PC-3 (cell line): Measurements from ENCODE around the gene GIT2. TPM values are rescaled to one million over a fixed set of nuclear protein-coding genes. Genes with fewer than 3 reads are reported as not detected.
A peak's percentile ranks its signal among the peaks of the same experiment; 100 is the strongest.

Experiments used
- ATAC-seq: fragments of 200-7000 bp; cut with Tn5 transposase; 2 replicates; pipeline ENCODE4 v1.9.1; 2020; ENCODE audit warnings: mild to moderate bottlenecking, moderate library complexity
- BruUV-seq: library from RNA; stranded (reverse); fragments of 400-500 nt; replicated peaks from 2 replicates; lab custom pipeline; 2021; lab: Mats Ljungman, UMichigan
- CTCF ChIA-PET: fragments of 300-600 bp; sonication (Branson Sonifier 250); formaldehyde crosslinking; loops from one replicate; lab custom pipeline; 2022; ENCODE audit warnings: antibody characterized with exemption; lab: Charles Lee
- POLR2A ChIA-PET: fragments of 300-600 bp; sonication (Branson Sonifier 250); formaldehyde crosslinking; loops from one replicate; lab custom pipeline; 2022; ENCODE audit warnings: antibody characterized with exemption; ENCODE audit not compliant: unreplicated experiment; lab: Charles Lee
- DNase-seq: peaks from one replicate; pipeline ENCODE4 v3.0.0-alpha.2; 2015
- H2AFZ ChIP-seq: fragments of 300-600 bp; sonication (generic); 2 replicates; pipeline ENCODE4 v1.6.0; 2016; ENCODE audit warnings: antibody characterized with exemption, low read length
- H3F3A ChIP-seq: fragments of 300-600 bp; sonication (generic); one replicate; pipeline ENCODE4 v1.6.0; 2017; ENCODE audit warnings: antibody characterized with exemption, low read length, control low read depth, mild to moderate bottlenecking; ENCODE audit not compliant: unreplicated experiment
- H3K27ac ChIP-seq: fragments of 300-600 bp; sonication (generic); 2 replicates; pipeline ENCODE4 v1.5.1; 2016; ENCODE audit warnings: mild to moderate bottlenecking, low read length
- H3K27me3 ChIP-seq: fragments of 300-600 bp; sonication (generic); 2 replicates; pipeline ENCODE4 v1.6.1; 2016; ENCODE audit warnings: low read length, mixed read lengths
- H3K36me3 ChIP-seq: fragments of 300-600 bp; sonication (generic); 2 replicates; pipeline ENCODE4 v1.6.1; 2016; ENCODE audit warnings: low read depth, mixed run types, low read length, mixed read lengths
- H3K4me1 ChIP-seq: fragments of 300-600 bp; sonication (generic); 2 replicates; pipeline ENCODE4 v1.5.1; 2016; ENCODE audit warnings: low read length; ENCODE audit not compliant: insufficient read depth
- H3K4me2 ChIP-seq: fragments of 300-600 bp; sonication (generic); 2 replicates; pipeline ENCODE4 v1.6.0; 2016; ENCODE audit warnings: low read length
- H3K4me3 ChIP-seq: fragments of 300-600 bp; sonication (generic); 2 replicates; pipeline ENCODE4 v1.5.1; 2016; ENCODE audit warnings: mild to moderate bottlenecking, low read length, mixed read lengths
- H3K79me2 ChIP-seq: fragments of 300-600 bp; sonication (generic); 2 replicates; pipeline ENCODE4 v1.6.1; 2017; ENCODE audit warnings: low read length, mixed read lengths
- H3K9ac ChIP-seq: fragments of 300-600 bp; sonication (generic); 2 replicates; pipeline ENCODE4 v1.6.0; 2016; ENCODE audit warnings: mild to moderate bottlenecking, low read length
- H3K9me2 ChIP-seq: fragments of 300-600 bp; sonication (generic); replicated peaks from 2 replicates; pipeline ENCODE4 v1.6.1; 2016; ENCODE audit warnings: mixed run types, low read length, mixed read lengths
- H3K9me3 ChIP-seq: fragments of 300-600 bp; sonication (generic); 2 replicates; pipeline ENCODE4 v1.6.1; 2016; ENCODE audit warnings: low read length, mixed read lengths
- H4K20me1 ChIP-seq: fragments of 300-600 bp; sonication (generic); 2 replicates; pipeline ENCODE4 v1.6.1; 2016; ENCODE audit warnings: low read length, mixed read lengths
- EZH2 ChIP-seq: fragments of 300-600 bp; sonication (generic); IDR thresholded peaks from one replicate; pipeline ENCODE4 v1.6.1; 2017; ENCODE audit warnings: antibody characterized with exemption, mild to moderate bottlenecking, low read length; ENCODE audit not compliant: unreplicated experiment
- EZH2phosphoT487 ChIP-seq: fragments of 300-600 bp; sonication (generic); IDR thresholded peaks from 2 replicates; pipeline ENCODE4 v1.6.1; 2018; ENCODE audit warnings: mild to moderate bottlenecking, antibody characterized with exemption, low read length, borderline replicate concordance
- intact Hi-C: fragments of 100-400 bp; cut with micrococcal nuclease; formaldehyde crosslinking; loops from 2 replicates; pipeline ENCODE4 v1.9.0; 2023
- total RNA-seq: library from RNA; depleted of rRNA; stranded (reverse); fragments of >200 nt; gene quantifications from 2 replicates; pipeline ENCODE4 v1.2.3, GENCODE V29; 2014
- TF ChIP-seq, protein P1 (sequence below): fragments of 300-600 bp; sonication (generic); conservative IDR thresholded peaks from 2 replicates; pipeline ENCODE4 v1.5.1; 2017; ENCODE audit warnings: antibody characterized with exemption, low read depth, mild to moderate bottlenecking, low read length

The GIT2 gene
- total RNA-seq, 1 experiment from 2014 or later = 26.8 TPM

DNA sequence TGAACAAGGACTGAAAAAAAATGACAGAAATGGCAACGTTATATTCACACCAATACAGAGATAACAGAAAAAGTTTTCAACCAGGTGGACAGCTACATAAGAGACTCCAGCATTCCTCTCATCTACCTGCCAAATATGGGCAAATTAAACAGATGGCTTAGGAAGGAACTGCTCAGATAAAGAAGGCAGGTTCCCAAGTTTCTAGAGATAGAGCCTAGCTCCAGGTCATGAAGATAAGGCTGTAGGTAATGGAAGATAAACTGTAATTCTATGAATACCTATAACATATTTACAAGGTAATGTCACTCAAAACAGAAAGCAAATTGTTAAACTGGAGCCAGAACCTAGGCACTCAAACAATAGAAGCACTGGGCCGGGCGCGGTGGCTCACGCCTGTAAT lies 42.5 kb downstream of the GIT2 start:
- peaks cover 24% of the 10 kb centered on the region for H3K4me1 ChIP-seq
- H3K9ac ChIP-seq = no peak overlapping the region
- BruUV-seq = no TSS peak
- H2AFZ ChIP-seq = no peak overlapping the region
- CTCF ChIA-PET = no interaction called here
- H3K27ac ChIP-seq = no peak overlapping the region
- no peaks in the 10 kb centered on the region for H4K20me1 ChIP-seq
- TF ChIP-seq EZH2phosphoT487 (no peak), EZH2 (no peak)
- TF ChIP-seq, protein P1, sequence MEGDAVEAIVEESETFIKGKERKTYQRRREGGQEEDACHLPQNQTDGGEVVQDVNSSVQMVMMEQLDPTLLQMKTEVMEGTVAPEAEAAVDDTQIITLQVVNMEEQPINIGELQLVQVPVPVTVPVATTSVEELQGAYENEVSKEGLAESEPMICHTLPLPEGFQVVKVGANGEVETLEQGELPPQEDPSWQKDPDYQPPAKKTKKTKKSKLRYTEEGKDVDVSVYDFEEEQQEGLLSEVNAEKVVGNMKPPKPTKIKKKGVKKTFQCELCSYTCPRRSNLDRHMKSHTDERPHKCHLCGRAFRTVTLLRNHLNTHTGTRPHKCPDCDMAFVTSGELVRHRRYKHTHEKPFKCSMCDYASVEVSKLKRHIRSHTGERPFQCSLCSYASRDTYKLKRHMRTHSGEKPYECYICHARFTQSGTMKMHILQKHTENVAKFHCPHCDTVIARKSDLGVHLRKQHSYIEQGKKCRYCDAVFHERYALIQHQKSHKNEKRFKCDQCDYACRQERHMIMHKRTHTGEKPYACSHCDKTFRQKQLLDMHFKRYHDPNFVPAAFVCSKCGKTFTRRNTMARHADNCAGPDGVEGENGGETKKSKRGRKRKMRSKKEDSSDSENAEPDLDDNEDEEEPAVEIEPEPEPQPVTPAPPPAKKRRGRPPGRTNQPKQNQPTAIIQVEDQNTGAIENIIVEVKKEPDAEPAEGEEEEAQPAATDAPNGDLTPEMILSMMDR = no peak
- no peaks in the 10 kb centered on the region for H3K9me3 ChIP-seq
- no peaks in the 10 kb centered on the region for H3F3A ChIP-seq
- intact Hi-C loops = no loop called here
- H3K4me3 ChIP-seq = no peak overlapping the region
- POLR2A ChIA-PET = interaction anchor here (0.6 kb wide), 1 partner anchor 42 kb away, joined by 3 read pairs; the partner anchor contains the start of gene GIT2
- H3K9me2 ChIP-seq = no peaks in the 10 kb centered on the region
- no peaks in the 10 kb centered on the region for H3K79me2 ChIP-seq
- DNase-seq (no peak), ATAC-seq (no peak)
- H3K4me2 ChIP-seq = no peak overlapping the region
- peaks cover 29% of the 10 kb centered on the region for H3K36me3 ChIP-seq
- H3K27me3 ChIP-seq = no peaks in the 10 kb centered on the region

DNA sequence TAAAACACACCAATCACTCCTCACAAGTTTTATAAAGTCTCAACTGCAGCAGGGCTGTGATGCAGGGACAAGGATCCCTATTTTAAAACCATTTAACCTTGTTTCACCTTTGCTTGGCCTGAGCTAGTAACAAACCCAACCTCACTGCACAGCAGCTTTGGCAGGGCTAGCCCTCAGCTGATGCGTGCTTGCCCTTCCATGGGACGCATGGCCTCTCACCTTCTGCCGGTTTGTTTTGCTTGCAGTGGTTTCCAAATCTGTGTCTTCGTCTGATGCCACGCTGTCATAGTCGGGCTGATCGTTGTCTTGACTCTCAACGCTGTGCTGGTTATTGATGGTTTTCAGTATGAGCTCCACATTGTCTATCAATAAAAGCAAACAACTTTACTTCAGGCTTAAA lies 43.3 kb downstream of the GIT2 start:
- no peaks in the 10 kb centered on the region for H3K27me3 ChIP-seq
- H3K4me1 ChIP-seq = peaks cover 24% of the 10 kb centered on the region
- H3F3A ChIP-seq = no peaks in the 10 kb centered on the region
- DNase-seq (no peak), ATAC-seq (no peak)
- intact Hi-C loops = no loop called here
- H3K9me3 ChIP-seq = no peaks in the 10 kb centered on the region
- CTCF ChIA-PET = no interaction called here
- no peak overlapping the region for H3K9ac ChIP-seq
- no peaks in the 10 kb centered on the region for H4K20me1 ChIP-seq
- TF ChIP-seq, protein P1 = no peak
- TF ChIP-seq EZH2 (no peak), EZH2phosphoT487 (no peak)
- H2AFZ ChIP-seq = no peak overlapping the region
- POLR2A ChIA-PET = interaction anchor here (0.6 kb wide), 1 partner anchor 43 kb away, joined by 3 read pairs; the partner anchor contains the start of gene GIT2
- peaks cover 29% of the 10 kb centered on the region for H3K36me3 ChIP-seq
- no peaks in the 10 kb centered on the region for H3K9me2 ChIP-seq
- no peak overlapping the region for H3K27ac ChIP-seq
- H3K4me2 ChIP-seq = no peak overlapping the region
- BruUV-seq = no TSS peak
- H3K79me2 ChIP-seq = no peaks in the 10 kb centered on the region
- no peak overlapping the region for H3K4me3 ChIP-seq

DNA sequence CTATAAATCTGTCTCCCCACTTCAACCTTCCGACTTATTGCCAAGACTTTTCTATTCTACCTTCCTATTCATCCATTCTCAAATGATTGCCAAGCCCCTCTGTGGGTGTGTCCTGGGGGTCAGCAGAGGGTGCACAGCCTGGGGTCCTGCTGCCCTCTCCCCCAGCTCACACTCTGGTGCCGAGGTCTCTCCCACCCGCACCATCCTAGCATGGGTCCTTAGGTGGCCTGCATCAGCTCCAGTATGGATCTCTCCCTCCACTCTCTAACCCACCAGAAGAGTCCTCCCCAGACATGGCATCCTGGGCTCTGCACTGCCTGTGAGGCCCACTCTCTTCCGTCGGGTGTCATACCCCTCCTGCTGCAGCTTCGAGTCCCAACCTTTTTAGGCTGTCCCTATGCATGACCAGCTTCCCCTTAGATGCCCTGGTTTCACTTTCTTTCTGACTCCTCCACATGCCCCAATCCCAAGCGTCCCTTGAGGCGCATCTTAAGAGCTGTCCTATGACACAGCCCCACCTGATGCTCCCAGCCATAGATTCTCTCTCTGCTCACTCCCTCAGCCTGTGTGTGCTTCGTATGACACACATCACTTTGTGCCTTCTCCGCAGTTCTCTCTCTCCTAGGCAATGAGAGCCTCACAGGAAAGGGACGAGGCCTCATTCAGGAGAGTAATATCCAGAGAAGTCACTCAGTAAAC lies 43.9 kb downstream of the GIT2 start:
- no peak for ATAC-seq
- BruUV-seq = no TSS peak

More for the DNA sequence above, 43.9 kb downstream of the GIT2 start:
- intact Hi-C loops = no loop called here
- H3K4me3 ChIP-seq = no peak overlapping the region
- no peak overlapping the region for H2AFZ ChIP-seq
- H3K27ac ChIP-seq = 0 out of 2 replicates have a peak overlapping the region, but pooled peaks have one; percentile 2
- H3K9ac ChIP-seq = no peak overlapping the region
- peak overlapping the region; percentile 55; the same call in 1 of the 2 replicates for H3K4me2 ChIP-seq
- no peaks in the 10 kb centered on the region for H4K20me1 ChIP-seq
- TF ChIP-seq, protein P1 = no peak
- TF ChIP-seq EZH2 (no peak), EZH2phosphoT487 (no peak)
- no peaks in the 10 kb centered on the region for H3K79me2 ChIP-seq
- H3K4me1 ChIP-seq = peaks cover 24% of the 10 kb centered on the region
- CTCF ChIA-PET = no interaction called here
- H3K36me3 ChIP-seq = peaks cover 29% of the 10 kb centered on the region
- H3F3A ChIP-seq = no peaks in the 10 kb centered on the region
- no peaks in the 10 kb centered on the region for H3K27me3 ChIP-seq
- no peak for DNase-seq
- no peaks in the 10 kb centered on the region for H3K9me2 ChIP-seq
- POLR2A ChIA-PET = no interaction called here
- no peaks in the 10 kb centered on the region for H3K9me3 ChIP-seq
